DND-41 (cell line): ENCODE results near the gene THOC2.

Experiments used
- CTCF ChIP-seq: IDR thresholded peaks from 2 replicates; pipeline ENCODE4 v1.5.1; 2012; ENCODE audit warnings: borderline replicate concordance, low read length, moderate library complexity, mild to moderate bottlenecking; ENCODE audit not compliant: poor library complexity, severe bottlenecking; ENCODE audit errors: extremely low read depth
- EZH2 ChIP-seq: IDR thresholded peaks from 3 replicates; pipeline ENCODE4 v1.6.1; 2012; ENCODE audit warnings: borderline replicate concordance, low read depth, mild to moderate bottlenecking, moderate library complexity, low read length, inconsistent platforms; ENCODE audit not compliant: severe bottlenecking

GRCh38 chrX:123720486-123720885 lies 12.4 kb downstream of the THOC2 start:
- no peak for TF ChIP-seq CTCF
- no peak for TF ChIP-seq EZH2
